ENCODE results near the gene BAG5.

DNA sequence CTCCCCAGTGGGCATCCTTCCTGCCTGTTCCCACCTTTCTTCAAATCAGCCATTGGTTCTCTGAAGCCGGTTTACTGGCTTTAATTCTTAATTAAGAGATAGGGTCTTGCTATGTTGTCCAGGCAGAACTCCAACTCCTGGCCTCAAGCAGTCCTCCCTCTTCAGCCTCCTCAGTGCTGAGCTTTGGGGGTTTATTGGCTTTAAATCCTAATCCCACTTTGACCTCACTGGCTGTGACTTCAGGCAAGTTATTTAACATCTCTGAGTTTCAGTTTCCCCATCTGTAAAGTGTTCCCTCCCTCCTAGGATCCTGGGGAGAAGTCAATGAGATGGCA, 35.6 kb downstream of the BAG5 start:
- TF ChIP-seq, protein P1, sequence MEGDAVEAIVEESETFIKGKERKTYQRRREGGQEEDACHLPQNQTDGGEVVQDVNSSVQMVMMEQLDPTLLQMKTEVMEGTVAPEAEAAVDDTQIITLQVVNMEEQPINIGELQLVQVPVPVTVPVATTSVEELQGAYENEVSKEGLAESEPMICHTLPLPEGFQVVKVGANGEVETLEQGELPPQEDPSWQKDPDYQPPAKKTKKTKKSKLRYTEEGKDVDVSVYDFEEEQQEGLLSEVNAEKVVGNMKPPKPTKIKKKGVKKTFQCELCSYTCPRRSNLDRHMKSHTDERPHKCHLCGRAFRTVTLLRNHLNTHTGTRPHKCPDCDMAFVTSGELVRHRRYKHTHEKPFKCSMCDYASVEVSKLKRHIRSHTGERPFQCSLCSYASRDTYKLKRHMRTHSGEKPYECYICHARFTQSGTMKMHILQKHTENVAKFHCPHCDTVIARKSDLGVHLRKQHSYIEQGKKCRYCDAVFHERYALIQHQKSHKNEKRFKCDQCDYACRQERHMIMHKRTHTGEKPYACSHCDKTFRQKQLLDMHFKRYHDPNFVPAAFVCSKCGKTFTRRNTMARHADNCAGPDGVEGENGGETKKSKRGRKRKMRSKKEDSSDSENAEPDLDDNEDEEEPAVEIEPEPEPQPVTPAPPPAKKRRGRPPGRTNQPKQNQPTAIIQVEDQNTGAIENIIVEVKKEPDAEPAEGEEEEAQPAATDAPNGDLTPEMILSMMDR (IDR thresholded peaks at IDR 0.05; ENCODE audit: low read depth, low read length) = no peak
- no peak for TF ChIP-seq EZH2phosphoT487 (IDR thresholded peaks at IDR 0.05; ENCODE audit: low read depth)

All from OCI-LY3 (cell line).